ENCODE results near the gene COLEC12. TPM values are rescaled to one million over a fixed set of nuclear protein-coding genes. Genes with fewer than 3 reads are reported as not detected.
"Not testable (repeated sequence)": the region's sequence is repeated elsewhere in the genome, so short reads cannot be mapped to it uniquely, and the experiment has no call there.

COLEC12 gene
- total and polyA plus RNA-seq, 8 donors: 0.35 to 5.5 (median 1.3) TPM

GRCh38 chr18:407626-408224, 92.8 kb downstream of the COLEC12 start:
- intact Hi-C loops (cut with DNase I): no loop called here
- WGBS, 2 donors: 83 to 88% methylated on average over 4 of the region's 4 CpGs
- H3K36me3 ChIP-seq: no peaks in the 10 kb centered on the region
- H3K4me3 ChIP-seq: no peak overlapping the region
- FAIRE-seq (no peak), ATAC-seq (no peak), DNase-seq (no peak)
- TF ChIP-seq CTCF (IDR thresholded peaks at IDR 0.05): no peak
- H3K4me1 ChIP-seq: no peaks in the 10 kb centered on the region
- no peak overlapping the region for H3K27ac ChIP-seq
- H3K27me3 ChIP-seq: no peaks in the 10 kb centered on the region
- H3K9me3 ChIP-seq: no peaks in the 10 kb centered on the region

GRCh38 chr18:407191-407590, 93.3 kb downstream of the COLEC12 start:
- Histone ChIP-seq H3K27me3 (no peaks in the 10 kb centered on the region), H3K4me1 (no peaks in the 10 kb centered on the region), H3K36me3 (no peaks in the 10 kb centered on the region), H3K4me3 (no peak overlapping the region), H3K27ac (no peak overlapping the region), H3K9me3 (no peaks in the 10 kb centered on the region)
- ATAC-seq: no peak
- TF ChIP-seq CTCF (IDR thresholded peaks at IDR 0.05): no peak
- 97% methylated on average over 3 of the region's 3 CpGs for WGBS, 2 donors
- no peak for DNase-seq
- no peak for FAIRE-seq
- intact Hi-C loops (cut with DNase I): no loop called here

- no peak for FAIRE-seq
Measured at GRCh38 chr18:406677-407076, 93.8 kb downstream of the COLEC12 start.

GRCh38 chr18:405006-405405, 95.5 kb downstream of the COLEC12 start:
- H3K36me3 ChIP-seq; H3K4me1 ChIP-seq; intact Hi-C loops (cut with DNase I); ATAC-seq; H3K4me3 ChIP-seq; H3K9me3 ChIP-seq; H3K27ac ChIP-seq; H3K27me3 ChIP-seq; DNase-seq; FAIRE-seq: not testable (repeated sequence)
- WGBS, 2 donors: 91 to 94% methylated on average over 4 of the region's 4 CpGs

More at GRCh38 chr18:406677-407076, 93.8 kb downstream of the COLEC12 start:
- Histone ChIP-seq H3K4me1 (no peaks in the 10 kb centered on the region), H3K9me3 (no peaks in the 10 kb centered on the region), H3K36me3 (no peaks in the 10 kb centered on the region), H3K27me3 (no peaks in the 10 kb centered on the region), H3K27ac (no peak overlapping the region), H3K4me3 (no peak overlapping the region)
- TF ChIP-seq CTCF (IDR thresholded peaks at IDR 0.05): no peak
- intact Hi-C loops (cut with DNase I): no loop called here
- no peak for ATAC-seq
- WGBS, 2 donors: 77 to 93% methylated on average over 6 of the region's 6 CpGs
- DNase-seq: no peak

- H3K36me3 ChIP-seq: no peaks in the 10 kb centered on the region
- no peaks in the 10 kb centered on the region for H3K9me3 ChIP-seq
- WGBS, 2 donors: 86 to 89% methylated on average over 8 of the region's 8 CpGs
- H3K4me1 ChIP-seq: no peaks in the 10 kb centered on the region
- H3K4me3 ChIP-seq: no peak overlapping the region
- no peak for FAIRE-seq
- no peak for TF ChIP-seq CTCF (IDR thresholded peaks at IDR 0.05)
- H3K27ac ChIP-seq: no peak overlapping the region
- DNase-seq: no peak
- no peak for ATAC-seq
- intact Hi-C loops (cut with DNase I): no loop called here
- no peaks in the 10 kb centered on the region for H3K27me3 ChIP-seq
Measured at GRCh38 chr18:404061-404636, 96.4 kb downstream of the COLEC12 start.
